DND-41 (cell line): ENCODE data around the gene SYNE2.

Experiments
- ATAC-seq: fragments of 200-7000 bp; cut with Tn5 transposase; 3 replicates; pipeline ENCODE4 v1.9.1; 2021; ENCODE audit warnings: low read depth; ENCODE audit not compliant: insufficient read depth
- DNase-seq: peaks from one replicate; pipeline ENCODE4 v3.0.0-alpha.2; 2020
- H2AFZ ChIP-seq: 2 replicates; pipeline ENCODE4 v1.6.0; 2012; ENCODE audit warnings: low read depth, low read length
- H3K27ac ChIP-seq: 2 replicates; pipeline ENCODE4 v1.5.1; 2012; ENCODE audit warnings: low read length, inconsistent platforms
- H3K27me3 ChIP-seq: fragments of 200-600 bp; sonication (generic); 2 replicates; pipeline ENCODE4 v1.6.0; 2012; ENCODE audit warnings: low read length, mild to moderate bottlenecking, inconsistent platforms; ENCODE audit not compliant: insufficient read depth, poor library complexity
- H3K36me3 ChIP-seq: 2 replicates; pipeline ENCODE4 v1.5.1; 2012; ENCODE audit warnings: low read length, inconsistent platforms; ENCODE audit not compliant: insufficient read depth
- H3K4me1 ChIP-seq: 2 replicates; pipeline ENCODE4 v1.5.1; 2012; ENCODE audit warnings: mild to moderate bottlenecking, low read length; ENCODE audit not compliant: insufficient read depth
- H3K4me2 ChIP-seq: 2 replicates; pipeline ENCODE4 v1.6.0; 2012; ENCODE audit warnings: mild to moderate bottlenecking, moderate library complexity, low read length, inconsistent platforms; ENCODE audit not compliant: insufficient read depth
- H3K4me3 ChIP-seq, 2 experiments: fragments of 200-600 bp in 1 of 2; shearing (Covaris generic) in 1 of 2; 2 replicates each; pipeline ENCODE4 v1.5.1; 2012 to 2016; ENCODE audit warnings: inconsistent platforms in 2 of 2, low read length in 2 of 2, mild to moderate bottlenecking in 2 of 2, low read depth in 1 of 2, moderate library complexity in 1 of 2
- H3K79me2 ChIP-seq: 2 replicates; pipeline ENCODE4 v1.6.0; 2012; ENCODE audit warnings: low read length, inconsistent platforms; ENCODE audit not compliant: insufficient read depth
- H3K9ac ChIP-seq: 2 replicates; pipeline ENCODE4 v1.6.0; 2012; ENCODE audit warnings: low read depth, mild to moderate bottlenecking, inconsistent platforms, low read length, moderate library complexity
- H3K9me3 ChIP-seq: 2 replicates; pipeline ENCODE4 v1.5.1; 2012; ENCODE audit warnings: low read length, moderate library complexity, mild to moderate bottlenecking, inconsistent platforms; ENCODE audit not compliant: insufficient read depth, severe bottlenecking
- H4K20me1 ChIP-seq: 2 replicates; pipeline ENCODE4 v1.6.0; 2012; ENCODE audit warnings: low read length; ENCODE audit not compliant: insufficient read depth
- EZH2 ChIP-seq: IDR thresholded peaks from 3 replicates; pipeline ENCODE4 v1.6.1; 2012; ENCODE audit warnings: borderline replicate concordance, low read depth, mild to moderate bottlenecking, moderate library complexity, low read length, inconsistent platforms; ENCODE audit not compliant: severe bottlenecking
- TF ChIP-seq, protein P1 (sequence below): IDR thresholded peaks from 2 replicates; pipeline ENCODE4 v1.5.1; 2012; ENCODE audit warnings: borderline replicate concordance, low read length, moderate library complexity, mild to moderate bottlenecking; ENCODE audit not compliant: poor library complexity, severe bottlenecking; ENCODE audit errors: extremely low read depth

The SYNE2 gene

DNA sequence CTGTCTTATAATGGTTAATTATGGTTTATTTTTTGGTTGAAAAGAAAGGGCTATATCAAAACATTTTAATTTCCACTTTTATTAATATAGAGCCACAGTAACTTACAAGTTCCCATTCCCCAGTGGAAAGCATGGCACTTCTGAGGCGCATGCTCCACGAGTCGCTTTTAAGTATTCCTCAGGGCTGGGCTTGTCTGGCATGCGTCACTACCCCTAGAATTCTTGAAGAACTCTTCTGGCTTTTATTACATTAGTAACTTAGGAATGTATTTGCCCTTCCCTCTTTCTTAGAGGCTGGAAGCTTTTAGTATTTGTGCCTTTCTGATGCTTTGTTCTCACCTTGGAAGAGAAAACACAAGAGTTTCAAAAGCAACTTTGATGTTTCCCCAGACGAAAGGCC is 360.3 kb downstream of the SYNE2 start:
- ATAC-seq (no peak), DNase-seq (no peak)
- Histone ChIP-seq H3K27me3 (no peaks in the 10 kb centered on the region), H3K9ac (no peak overlapping the region), H4K20me1 (no peaks in the 10 kb centered on the region), H3K4me1 (no peaks in the 10 kb centered on the region), H3K36me3 (peaks cover 99% of the 10 kb centered on the region), H3K27ac (no peak overlapping the region), H3K79me2 (no peaks in the 10 kb centered on the region), H3K4me3 (no peak overlapping the region), H2AFZ (no peak overlapping the region), H3K4me2 (no peak overlapping the region), H3K9me3 (no peaks in the 10 kb centered on the region)
- no peak for TF ChIP-seq EZH2
- TF ChIP-seq, protein P1, sequence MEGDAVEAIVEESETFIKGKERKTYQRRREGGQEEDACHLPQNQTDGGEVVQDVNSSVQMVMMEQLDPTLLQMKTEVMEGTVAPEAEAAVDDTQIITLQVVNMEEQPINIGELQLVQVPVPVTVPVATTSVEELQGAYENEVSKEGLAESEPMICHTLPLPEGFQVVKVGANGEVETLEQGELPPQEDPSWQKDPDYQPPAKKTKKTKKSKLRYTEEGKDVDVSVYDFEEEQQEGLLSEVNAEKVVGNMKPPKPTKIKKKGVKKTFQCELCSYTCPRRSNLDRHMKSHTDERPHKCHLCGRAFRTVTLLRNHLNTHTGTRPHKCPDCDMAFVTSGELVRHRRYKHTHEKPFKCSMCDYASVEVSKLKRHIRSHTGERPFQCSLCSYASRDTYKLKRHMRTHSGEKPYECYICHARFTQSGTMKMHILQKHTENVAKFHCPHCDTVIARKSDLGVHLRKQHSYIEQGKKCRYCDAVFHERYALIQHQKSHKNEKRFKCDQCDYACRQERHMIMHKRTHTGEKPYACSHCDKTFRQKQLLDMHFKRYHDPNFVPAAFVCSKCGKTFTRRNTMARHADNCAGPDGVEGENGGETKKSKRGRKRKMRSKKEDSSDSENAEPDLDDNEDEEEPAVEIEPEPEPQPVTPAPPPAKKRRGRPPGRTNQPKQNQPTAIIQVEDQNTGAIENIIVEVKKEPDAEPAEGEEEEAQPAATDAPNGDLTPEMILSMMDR: no peak

GRCh38 chr14:64213853-64214570 is 361.2 kb downstream of the SYNE2 start:
- H3K4me2 ChIP-seq: no peak overlapping the region
- no peak overlapping the region for H3K27ac ChIP-seq
- H3K36me3 ChIP-seq: peaks cover 97% of the 10 kb centered on the region
- no peak overlapping the region for H3K4me3 ChIP-seq
- no peak for DNase-seq
- H3K9me3 ChIP-seq: no peaks in the 10 kb centered on the region
- H3K27me3 ChIP-seq: no peaks in the 10 kb centered on the region
- H3K79me2 ChIP-seq: no peaks in the 10 kb centered on the region
- no peak overlapping the region for H2AFZ ChIP-seq
- no peak for ATAC-seq
- H4K20me1 ChIP-seq: no peaks in the 10 kb centered on the region
- no peak for TF ChIP-seq EZH2
- TF ChIP-seq, protein P1: no peak
- no peak overlapping the region for H3K9ac ChIP-seq
- no peaks in the 10 kb centered on the region for H3K4me1 ChIP-seq

GRCh38 chr14:64215274-64215673 is 362.5 kb downstream of the SYNE2 start:
- H3K4me2 ChIP-seq: no peak overlapping the region
- no peaks in the 10 kb centered on the region for H3K9me3 ChIP-seq
- H3K4me1 ChIP-seq: no peaks in the 10 kb centered on the region
- H3K9ac ChIP-seq: no peak overlapping the region
- H3K79me2 ChIP-seq: no peaks in the 10 kb centered on the region
- H3K27ac ChIP-seq: no peak overlapping the region
- peaks cover 97% of the 10 kb centered on the region for H3K36me3 ChIP-seq
- ATAC-seq: no peak
- no peak overlapping the region for H3K4me3 ChIP-seq
- no peak overlapping the region for H2AFZ ChIP-seq
- no peaks in the 10 kb centered on the region for H4K20me1 ChIP-seq
- DNase-seq: no peak
- H3K27me3 ChIP-seq: no peaks in the 10 kb centered on the region
- no peak for TF ChIP-seq EZH2
- TF ChIP-seq, protein P1: no peak
